GM10266 (cell line): Measurements from ENCODE around the gene OR2V1.
"Not testable (repeated sequence)": the region's sequence is repeated elsewhere in the genome, so short reads cannot be mapped to it uniquely, and the experiment has no call there.

ENCODE experiments used
- DNase-seq: peaks from one replicate; pipeline ENCODE4 v3.0.0; 2012; ENCODE audit errors: extremely low spot score
- TF ChIP-seq, protein P1 (sequence below): IDR thresholded peaks from 2 replicates; pipeline ENCODE4 v1.5.1; 2012; ENCODE audit warnings: mild to moderate bottlenecking, low read depth; ENCODE audit not compliant: control insufficient read depth, insufficient read depth; ENCODE audit errors: missing control alignments

OR2V1 gene, protein sequence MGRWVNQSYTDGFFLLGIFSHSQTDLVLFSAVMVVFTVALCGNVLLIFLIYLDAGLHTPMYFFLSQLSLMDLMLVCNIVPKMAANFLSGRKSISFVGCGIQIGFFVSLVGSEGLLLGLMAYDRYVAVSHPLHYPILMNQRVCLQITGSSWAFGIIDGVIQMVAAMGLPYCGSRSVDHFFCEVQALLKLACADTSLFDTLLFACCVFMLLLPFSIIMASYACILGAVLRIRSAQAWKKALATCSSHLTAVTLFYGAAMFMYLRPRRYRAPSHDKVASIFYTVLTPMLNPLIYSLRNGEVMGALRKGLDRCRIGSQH

DNA sequence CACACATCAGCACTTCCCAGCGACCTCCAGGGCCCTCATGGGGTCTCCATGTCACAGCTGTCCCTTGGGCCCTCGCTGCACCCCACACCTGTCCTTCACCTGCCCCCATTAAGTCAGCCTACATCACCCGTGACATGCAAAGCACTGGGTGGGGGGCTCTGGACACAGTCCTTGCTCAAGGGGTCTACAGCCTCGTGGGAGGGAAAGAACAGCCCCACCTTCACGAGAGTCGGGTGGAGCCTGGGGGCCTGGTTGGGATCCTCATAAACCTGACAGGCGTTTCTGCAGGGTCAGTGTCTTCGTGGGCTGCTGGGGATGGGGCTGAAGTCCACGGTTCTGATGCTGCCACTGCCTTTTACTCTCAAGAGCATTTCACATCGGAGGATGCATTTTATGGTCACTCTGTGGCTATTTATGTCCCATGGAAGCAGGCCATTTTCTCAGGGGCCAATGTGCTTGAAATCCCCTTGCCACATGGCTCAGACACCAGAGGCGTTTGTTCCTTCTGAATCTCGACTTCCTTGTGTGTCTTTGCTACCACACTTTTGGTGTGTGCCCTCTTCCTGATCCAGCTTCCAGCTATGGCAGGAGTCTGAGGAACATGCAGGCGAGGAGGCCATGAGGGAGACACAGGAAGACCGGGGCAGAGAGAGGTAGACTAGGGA is at the start of gene OR2V1:
Gene OR2V1, minus strand, starts transcription at position 338 of the 665 bp plus-strand sequence. CDS start 5,865 bp downstream, outside the sequence.
- no peak for DNase-seq
- TF ChIP-seq, protein P1, sequence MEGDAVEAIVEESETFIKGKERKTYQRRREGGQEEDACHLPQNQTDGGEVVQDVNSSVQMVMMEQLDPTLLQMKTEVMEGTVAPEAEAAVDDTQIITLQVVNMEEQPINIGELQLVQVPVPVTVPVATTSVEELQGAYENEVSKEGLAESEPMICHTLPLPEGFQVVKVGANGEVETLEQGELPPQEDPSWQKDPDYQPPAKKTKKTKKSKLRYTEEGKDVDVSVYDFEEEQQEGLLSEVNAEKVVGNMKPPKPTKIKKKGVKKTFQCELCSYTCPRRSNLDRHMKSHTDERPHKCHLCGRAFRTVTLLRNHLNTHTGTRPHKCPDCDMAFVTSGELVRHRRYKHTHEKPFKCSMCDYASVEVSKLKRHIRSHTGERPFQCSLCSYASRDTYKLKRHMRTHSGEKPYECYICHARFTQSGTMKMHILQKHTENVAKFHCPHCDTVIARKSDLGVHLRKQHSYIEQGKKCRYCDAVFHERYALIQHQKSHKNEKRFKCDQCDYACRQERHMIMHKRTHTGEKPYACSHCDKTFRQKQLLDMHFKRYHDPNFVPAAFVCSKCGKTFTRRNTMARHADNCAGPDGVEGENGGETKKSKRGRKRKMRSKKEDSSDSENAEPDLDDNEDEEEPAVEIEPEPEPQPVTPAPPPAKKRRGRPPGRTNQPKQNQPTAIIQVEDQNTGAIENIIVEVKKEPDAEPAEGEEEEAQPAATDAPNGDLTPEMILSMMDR = no peak

DNA sequence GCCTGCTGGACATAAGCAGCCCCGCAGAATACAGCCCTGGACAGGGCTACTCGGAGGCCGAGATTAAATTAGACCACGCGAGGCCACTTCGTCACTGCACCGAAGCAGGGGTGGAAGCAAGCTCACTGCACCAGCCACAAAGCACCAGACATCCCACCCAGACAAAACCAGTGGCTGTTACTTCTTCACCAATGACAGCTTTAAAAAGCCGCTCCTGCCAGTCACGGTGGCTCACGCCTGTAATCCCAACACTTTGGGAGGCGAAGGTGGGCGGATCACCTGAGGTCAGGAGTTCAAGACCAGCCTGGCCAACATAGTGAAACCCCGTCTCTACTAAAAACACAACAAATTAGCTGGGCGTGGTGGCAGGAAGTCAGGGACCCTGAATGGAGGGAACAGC is 46.6 kb upstream of the OR2V1 start:
- DNase-seq = not testable (repeated sequence)

DNA sequence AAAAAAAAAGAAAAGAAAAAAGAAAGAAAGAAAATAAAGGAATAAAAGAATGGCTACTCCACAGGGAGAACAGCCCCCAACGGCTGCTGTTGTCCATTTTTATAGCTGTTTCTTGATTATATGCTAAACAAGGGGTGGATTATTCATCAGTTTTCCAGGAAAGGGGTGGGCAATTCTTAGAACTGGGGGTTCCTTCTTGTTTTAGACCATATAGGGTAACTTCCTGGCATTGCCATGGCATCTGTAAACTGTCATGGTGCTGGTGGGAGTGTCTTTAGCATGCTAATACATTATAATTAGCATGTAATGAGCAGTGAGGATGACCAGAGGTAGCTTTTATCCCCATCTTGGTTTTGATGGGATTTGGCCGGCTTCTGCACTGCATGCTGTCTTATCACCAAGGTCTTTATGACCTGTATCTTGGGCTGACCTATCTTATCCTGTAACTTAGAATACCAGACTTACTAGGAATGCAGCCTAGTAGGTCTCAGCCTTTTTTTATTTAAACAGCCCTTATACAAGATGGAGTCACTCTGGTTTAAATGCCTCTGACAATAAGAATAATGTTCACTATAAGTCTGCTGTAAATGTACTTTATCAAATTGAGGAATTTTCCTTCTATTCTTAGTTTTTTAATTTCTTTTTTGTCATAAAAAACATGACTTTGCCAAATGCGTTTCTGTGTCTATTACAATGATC is 45.4 kb upstream of the OR2V1 start:
- TF ChIP-seq, protein P1 = no peak
- DNase-seq = no peak

DNA sequence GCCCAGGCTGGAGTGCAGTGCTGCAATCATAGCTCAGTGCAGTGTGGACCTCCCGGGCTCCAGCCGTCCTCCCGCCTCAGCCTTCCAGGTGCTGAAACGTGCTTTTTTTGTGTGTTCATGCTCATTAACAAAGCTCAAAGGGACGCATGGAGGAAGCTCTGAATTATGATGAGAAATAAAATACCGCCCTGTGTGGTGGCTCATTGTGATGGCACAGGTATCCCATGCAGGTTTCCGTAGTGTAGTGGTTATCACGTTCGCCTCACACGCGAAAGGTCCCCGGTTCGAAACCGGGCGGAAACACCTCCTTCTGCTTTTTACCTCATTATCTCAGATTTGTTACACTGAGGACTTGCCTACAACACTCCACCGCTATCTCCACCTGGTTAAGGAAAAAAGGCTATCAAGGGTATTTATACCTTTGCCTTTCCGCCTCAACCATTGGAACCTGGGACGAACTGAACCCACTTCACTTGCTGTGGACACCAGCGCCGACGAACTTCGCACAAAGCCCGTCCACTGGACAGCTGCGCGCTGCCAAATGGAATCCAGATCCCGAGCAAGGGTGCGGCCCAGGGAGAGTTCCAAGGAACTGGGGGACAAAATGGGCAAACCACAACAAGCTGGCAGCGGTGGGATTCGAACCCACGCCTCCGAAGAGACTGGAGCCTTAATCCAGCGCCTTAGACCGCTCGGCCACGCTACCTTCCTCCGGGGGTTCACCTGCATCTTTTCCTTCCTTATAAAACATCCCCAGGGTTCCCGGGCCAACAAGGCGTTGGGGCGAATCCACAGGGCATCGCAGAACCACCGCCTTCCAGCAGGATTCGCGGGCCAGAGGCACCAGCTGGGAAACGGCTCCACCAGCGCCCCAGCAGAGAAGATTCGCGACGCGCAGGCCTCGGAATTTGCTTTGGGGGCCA is 42.7 kb upstream of the OR2V1 start:
- peak; percentile 67 for DNase-seq
- TF ChIP-seq, protein P1 = no peak

DNA sequence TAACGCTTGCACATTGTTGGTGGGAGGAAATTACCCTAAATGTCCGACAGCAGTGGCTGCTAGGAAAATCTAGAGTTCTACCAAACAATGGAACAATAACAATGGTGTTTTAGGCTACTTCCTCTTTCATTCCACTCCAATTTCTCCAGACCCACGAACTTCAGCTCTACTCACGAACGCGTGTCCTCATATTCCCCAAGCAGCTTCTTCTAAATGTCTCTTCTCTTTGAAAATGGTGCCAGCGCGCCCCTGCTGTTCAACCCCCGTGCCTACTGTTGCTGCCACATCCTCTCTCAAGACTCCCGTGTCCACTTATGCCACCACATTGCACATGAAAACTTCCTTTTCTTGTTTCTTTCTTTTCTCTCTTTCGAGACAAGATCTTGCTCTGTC is 42.1 kb upstream of the OR2V1 start:
- TF ChIP-seq, protein P1 = peak; percentile 12
- peak; percentile 17 for DNase-seq

DNA sequence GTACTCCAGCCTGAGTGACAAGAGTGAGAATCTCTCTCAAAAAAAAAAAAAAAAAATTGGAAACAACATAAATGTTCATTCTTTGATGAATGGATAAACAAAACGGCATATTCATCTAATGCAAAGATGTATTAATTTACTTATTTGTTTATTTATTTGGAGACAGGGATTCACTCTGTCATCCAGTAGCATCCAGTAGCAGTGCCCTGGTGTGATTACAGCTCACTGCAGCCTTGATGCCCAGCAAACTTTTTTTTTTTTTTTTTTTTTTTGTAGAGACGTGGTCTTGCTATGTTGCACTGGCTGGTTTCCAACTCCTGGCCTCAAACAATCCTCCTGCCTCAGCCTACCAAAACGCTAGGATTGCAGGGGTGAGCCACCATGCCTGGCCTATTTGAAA is 40.8 kb upstream of the OR2V1 start:
- TF ChIP-seq, protein P1 = no peak
- no peak for DNase-seq

DNA sequence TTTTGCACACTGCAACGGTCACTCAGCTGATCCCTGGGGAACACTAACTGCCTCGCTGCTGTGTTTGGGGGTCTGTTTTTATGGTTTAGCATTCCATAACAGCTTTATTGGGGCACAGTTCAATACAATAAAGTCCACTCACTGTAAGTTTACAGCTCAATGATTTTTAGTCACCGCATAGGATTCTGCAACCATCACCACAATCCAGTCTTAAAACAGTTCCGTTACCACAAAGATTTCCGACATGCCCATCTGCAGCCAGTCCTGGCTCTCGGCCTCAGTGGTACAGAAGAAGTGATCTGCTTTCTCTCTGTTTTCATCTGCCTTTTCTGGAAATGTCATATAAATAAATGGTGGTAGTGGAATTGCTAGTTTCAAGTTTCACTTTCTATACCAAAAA is 40.0 kb upstream of the OR2V1 start:
- no peak for DNase-seq

More for the DNA sequence above, 40.0 kb upstream of the OR2V1 start:
- TF ChIP-seq, protein P1 = no peak
